ENCODE measurements around the gene THAP7.
"Not testable (repeated sequence)": the region's sequence is repeated elsewhere in the genome, so short reads cannot be mapped to it uniquely, and the experiment has no call there.

THAP7 gene

DNA sequence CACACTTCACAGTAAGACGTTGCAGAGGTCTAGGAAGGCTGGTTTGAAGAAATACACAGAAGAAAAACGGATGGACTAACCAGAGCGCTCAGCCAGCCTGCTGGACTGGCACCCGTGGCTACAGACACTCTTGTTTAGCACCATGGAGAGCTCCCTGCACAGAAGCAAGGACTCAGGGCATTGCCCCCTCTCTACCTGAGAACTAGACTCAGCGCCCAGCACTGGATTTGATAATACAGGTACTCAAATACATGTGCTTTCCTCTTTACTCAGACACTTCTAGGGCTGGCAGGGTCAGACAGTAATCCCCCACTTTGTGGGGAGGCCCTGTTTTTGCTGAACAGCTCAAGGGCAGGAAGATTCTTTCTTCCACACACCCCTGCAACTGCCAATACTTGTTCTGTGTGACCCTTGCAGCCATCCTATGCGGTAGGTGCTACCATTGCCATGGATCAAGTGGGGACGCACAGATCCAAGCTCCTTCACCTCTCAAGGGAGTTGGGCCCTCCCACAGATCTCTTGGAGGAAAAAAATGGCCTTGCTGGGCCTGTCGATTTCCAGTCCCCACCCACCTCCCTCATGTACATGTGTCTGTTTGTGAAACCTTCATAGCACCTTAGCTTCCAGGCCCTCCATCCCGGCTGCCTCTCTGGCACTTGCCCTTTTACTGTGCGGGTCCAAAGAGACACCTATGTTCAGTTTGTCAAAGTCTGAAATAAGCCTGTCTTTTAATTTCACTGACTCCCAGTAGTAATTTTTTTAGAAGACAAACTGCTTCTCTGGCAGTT, 7.9 kb upstream of the THAP7 start:
- Histone ChIP-seq H3K9me3 (ENCODE audit: control insufficient read depth, low read length) (no peaks in the 10 kb centered on the region), H3K4me3 (ENCODE audit: extremely low read depth, insufficient read depth, low read length, poor library complexity, severe bottlenecking) (no peak overlapping the region), H3K4me1 (ENCODE audit: control insufficient read depth, insufficient read depth, low read length, poor library complexity, severe bottlenecking) (peaks cover 5% of the 10 kb centered on the region), H3K27ac (ENCODE audit: low read depth, low read length, severe bottlenecking) (no peak overlapping the region), H3K36me3 (ENCODE audit: control insufficient read depth, insufficient read depth, low read length) (no peaks in the 10 kb centered on the region)
- WGBS, 2 experiments (ENCODE audit: insufficient coverage in 2 of 2) = 71 to 74% methylated on average over 7 to 9 of the region's 10 CpGs

DNA sequence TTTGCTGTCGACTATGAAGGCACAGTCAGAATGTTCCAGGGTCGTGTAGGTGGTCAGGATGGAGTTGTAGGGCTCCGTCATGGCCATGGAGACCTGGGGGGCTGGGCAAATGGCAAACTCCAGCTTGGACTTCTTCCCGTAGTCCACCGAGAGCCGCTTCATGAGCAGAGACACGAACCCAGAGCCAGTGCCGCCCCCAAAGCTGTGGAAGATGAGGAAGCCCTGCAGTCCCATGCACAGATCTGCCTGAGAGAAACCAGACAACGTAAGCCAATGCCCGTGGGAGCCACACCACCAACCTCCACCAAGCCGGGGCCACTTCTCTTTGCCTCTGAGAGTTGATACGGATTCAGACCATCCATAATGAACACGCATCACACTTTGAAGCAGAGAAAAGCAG, 7.3 kb upstream of the THAP7 start:
- not testable (repeated sequence) for H3K36me3 ChIP-seq (ENCODE audit: control insufficient read depth, insufficient read depth, low read length); H3K9me3 ChIP-seq (ENCODE audit: control insufficient read depth, low read length); H3K4me1 ChIP-seq (ENCODE audit: control insufficient read depth, insufficient read depth, low read length, poor library complexity, severe bottlenecking); H3K27ac ChIP-seq (ENCODE audit: low read depth, low read length, severe bottlenecking); H3K4me3 ChIP-seq (ENCODE audit: extremely low read depth, insufficient read depth, low read length, poor library complexity, severe bottlenecking)
- 82 to 92% methylated on average over 10 to 13 of the region's 13 CpGs for WGBS, 2 experiments (ENCODE audit: insufficient coverage in 2 of 2)

DNA sequence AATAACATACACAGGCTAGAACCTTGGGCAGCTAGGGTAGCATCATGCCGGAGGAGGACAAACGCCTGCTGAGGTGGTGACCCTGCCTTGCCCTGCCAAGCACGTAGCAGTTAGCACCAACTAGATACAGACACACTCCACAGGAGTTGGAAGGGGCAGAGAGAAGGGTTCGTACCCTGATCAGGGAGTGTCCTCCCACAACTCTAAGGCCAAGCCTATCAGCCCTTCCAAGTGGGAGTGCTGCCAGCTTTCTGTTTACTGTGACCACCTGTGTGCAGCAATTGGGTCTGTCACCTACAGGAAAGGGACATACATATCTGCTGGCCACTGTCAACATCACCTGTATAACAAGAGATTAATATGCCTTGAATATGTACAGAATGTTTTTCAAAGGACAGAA, 1.9 kb upstream of the THAP7 start:
- Histone ChIP-seq H3K9me3 (ENCODE audit: control insufficient read depth, low read length) (no peaks in the 10 kb centered on the region), H3K27ac (ENCODE audit: low read depth, low read length, severe bottlenecking) (no peak overlapping the region), H3K36me3 (ENCODE audit: control insufficient read depth, insufficient read depth, low read length) (peaks cover 13% of the 10 kb centered on the region), H3K4me3 (ENCODE audit: extremely low read depth, insufficient read depth, low read length, poor library complexity, severe bottlenecking) (no peak overlapping the region), H3K4me1 (ENCODE audit: control insufficient read depth, insufficient read depth, low read length, poor library complexity, severe bottlenecking) (peaks cover 13% of the 10 kb centered on the region)
- WGBS, 2 experiments (ENCODE audit: insufficient coverage in 2 of 2) = 82 to 100% methylated on average over 1 to 2 of the region's 4 CpGs

DNA sequence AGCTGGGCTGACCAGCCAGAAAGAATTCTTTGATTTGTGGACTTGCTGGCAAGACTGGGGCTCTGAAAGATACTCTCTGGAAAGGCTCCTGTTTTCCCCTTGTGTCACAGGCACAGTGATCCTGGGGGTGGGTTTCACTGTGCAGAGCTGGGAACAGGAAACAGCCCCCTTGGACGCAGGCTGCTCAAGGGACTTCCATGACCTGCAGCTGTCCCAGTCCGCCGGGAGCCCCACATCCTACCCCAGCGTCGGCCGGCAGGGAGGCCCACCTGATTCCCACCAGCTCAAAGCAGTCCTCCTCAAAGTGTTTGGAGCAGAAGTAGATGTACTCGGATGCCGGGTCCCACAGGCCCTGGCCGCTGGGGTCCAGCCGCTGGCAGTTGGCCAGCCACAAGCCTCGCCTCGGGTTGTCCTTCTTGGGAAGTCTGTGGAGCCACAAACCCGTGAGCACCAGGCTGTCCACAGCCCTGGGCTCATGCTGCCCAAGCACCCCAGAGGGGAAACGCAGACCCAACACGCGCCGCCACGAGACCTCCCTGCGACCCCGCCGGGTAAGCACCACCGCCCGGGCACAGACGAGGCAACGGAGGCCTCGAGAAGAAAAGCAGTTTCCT, 824 bp downstream of the THAP7 start:
- 12 to 17% methylated on average over 20 to 26 of the region's 26 CpGs for WGBS, 2 experiments (ENCODE audit: insufficient coverage in 2 of 2)
- Histone ChIP-seq H3K36me3 (ENCODE audit: control insufficient read depth, insufficient read depth, low read length) (peaks cover 34% of the 10 kb centered on the region), H3K9me3 (ENCODE audit: control insufficient read depth, low read length) (no peaks in the 10 kb centered on the region), H3K4me3 (ENCODE audit: extremely low read depth, insufficient read depth, low read length, poor library complexity, severe bottlenecking) (peak overlapping the region; percentile 97), H3K4me1 (ENCODE audit: control insufficient read depth, insufficient read depth, low read length, poor library complexity, severe bottlenecking) (peaks cover 13% of the 10 kb centered on the region), H3K27ac (ENCODE audit: low read depth, low read length, severe bottlenecking) (peak overlapping the region; percentile 95)

DNA sequence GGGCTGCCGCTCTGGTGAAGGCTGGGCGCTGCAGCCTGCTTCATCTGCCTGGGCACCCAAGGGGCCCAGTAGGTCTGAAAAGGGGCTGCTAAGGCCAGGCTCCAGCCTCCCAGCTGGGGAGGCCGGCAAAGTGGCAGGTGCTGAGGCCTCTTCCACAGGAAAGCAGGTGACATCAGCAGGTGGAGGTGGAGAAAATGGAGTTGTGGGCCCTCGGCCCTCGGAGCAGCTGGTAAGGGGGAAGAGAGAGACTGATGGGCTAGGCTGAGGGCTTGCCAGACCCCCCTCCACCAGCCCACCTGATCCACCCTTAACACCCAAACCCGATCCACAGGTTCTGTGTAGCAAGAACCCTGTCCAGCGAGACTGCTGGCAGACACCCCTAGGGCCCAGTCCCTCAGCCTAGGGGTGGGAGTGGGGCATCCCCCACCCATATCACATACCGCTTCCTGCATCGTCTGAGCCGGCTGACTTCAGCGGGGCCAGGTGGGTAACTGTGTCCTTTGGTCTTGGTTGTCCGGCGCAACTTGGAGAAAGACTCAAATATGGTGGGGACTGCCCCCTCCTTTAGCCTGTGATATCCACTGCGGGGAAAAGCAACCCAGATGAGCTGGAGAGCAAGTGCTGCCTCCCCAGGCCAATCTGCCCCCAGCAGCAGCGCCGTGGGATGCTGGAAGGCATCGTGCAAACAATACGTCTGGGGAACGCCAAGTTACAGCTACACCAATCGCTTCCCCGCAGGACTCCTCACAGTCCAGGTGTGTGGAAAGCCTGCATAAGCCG, 1.5 kb downstream of the THAP7 start:
- H3K27ac ChIP-seq (ENCODE audit: low read depth, low read length, severe bottlenecking) = no peak overlapping the region
- H3K4me1 ChIP-seq (ENCODE audit: control insufficient read depth, insufficient read depth, low read length, poor library complexity, severe bottlenecking) = peaks cover 13% of the 10 kb centered on the region
- peaks cover 37% of the 10 kb centered on the region for H3K36me3 ChIP-seq (ENCODE audit: control insufficient read depth, insufficient read depth, low read length)
- no peaks in the 10 kb centered on the region for H3K9me3 ChIP-seq (ENCODE audit: control insufficient read depth, low read length)
- peak overlapping the region; percentile 97 for H3K4me3 ChIP-seq (ENCODE audit: extremely low read depth, insufficient read depth, low read length, poor library complexity, severe bottlenecking)
- 82 to 88% methylated on average over 15 to 17 of the region's 22 CpGs for WGBS, 2 experiments (ENCODE audit: insufficient coverage in 2 of 2)

DNA sequence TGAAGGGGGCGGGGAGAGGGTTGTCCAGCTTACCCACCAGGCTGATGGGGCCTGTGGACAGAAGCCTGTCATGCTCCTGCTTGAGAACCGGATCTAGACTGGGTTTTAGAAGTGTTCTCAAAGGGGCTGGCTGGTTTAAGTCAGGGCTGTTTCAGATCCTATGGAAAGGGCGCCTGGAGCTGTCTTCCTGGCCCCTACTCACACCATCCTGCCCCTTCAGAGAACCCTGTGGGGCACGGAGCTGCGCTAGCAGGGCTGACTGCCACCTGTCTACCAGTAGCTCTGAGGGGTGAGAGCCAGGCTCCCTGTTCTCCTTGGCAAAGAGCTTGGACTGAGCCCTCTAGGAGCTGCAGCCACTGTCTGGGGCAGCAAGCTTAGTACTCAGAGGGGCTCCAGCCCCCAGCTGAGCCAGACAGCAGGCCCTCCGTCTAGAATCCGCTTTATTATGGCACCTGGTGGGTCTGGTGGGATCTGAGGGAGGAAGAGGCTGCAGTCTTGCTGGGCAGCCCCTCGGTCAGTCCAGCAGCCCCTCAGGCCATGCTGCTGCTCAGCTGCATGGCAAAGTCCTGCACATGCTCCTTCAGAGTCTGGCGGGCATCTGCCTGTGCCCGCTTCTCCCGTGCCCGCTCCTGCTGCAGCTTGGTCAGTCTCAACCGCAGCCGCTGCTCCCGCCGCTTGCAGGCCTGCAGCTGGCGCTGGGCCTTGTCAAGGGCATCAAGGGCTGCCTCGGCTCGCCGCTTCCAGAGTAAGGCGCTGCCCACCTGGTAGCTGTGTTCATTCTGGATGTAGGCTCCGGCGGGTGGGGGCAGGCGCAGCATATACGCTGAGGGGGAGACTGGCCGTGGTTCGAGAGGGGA, 2.3 kb downstream of the THAP7 start:
- no peak overlapping the region for H3K4me3 ChIP-seq (ENCODE audit: extremely low read depth, insufficient read depth, low read length, poor library complexity, severe bottlenecking)
- peaks cover 13% of the 10 kb centered on the region for H3K4me1 ChIP-seq (ENCODE audit: control insufficient read depth, insufficient read depth, low read length, poor library complexity, severe bottlenecking)

DNA sequence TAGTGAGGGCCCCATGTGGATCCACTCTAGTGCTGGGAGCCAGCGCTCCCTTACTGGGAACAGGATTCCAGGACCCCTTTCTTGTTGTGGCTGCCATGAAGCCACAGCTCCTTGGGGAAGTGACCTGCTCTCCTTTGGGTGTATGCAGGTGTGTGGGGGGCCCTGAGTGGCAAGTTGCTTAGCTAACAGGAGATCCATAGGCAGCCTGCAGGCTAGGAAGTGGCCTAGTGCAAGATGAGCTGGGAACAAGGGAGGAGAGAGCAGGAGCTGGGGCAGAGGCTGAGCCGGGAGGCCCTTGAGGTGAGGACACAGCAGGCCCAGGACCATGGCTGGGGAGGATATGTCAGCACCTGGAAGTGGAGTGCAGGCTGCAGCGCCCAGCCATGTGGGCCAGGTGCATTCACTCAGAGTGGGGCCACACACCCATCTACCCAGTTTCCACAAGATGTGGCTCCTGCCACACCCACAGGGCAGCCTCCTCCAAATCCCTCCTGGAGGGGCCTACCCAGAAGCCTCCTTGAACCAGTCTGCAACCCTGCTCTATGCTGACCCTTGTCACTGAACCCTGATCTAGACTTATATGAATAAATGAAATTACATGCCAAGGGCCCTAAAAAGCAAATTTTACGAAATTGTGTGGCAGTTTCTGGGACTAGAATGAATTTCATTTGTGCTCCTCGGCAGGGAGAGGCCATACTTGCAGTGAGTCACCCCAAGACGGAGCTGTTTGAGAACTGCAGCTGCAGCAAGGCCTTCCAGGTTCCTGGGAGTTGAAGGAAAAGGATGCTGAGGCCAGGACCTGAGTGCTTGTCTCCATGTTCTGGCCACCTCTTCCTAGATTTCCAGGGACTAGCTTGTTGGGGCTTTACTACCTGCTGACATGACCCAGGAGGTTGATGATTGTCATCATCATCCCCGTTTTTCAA, 3.2 kb downstream of the THAP7 start:
- H3K4me3 ChIP-seq (ENCODE audit: extremely low read depth, insufficient read depth, low read length, poor library complexity, severe bottlenecking) = no peak overlapping the region
- 76 to 79% methylated on average over 6 to 7 of the region's 7 CpGs for WGBS, 2 experiments (ENCODE audit: insufficient coverage in 2 of 2)

More for the DNA sequence above, 2.3 kb downstream of the THAP7 start:
- peaks cover 37% of the 10 kb centered on the region for H3K36me3 ChIP-seq (ENCODE audit: control insufficient read depth, insufficient read depth, low read length)
- H3K9me3 ChIP-seq (ENCODE audit: control insufficient read depth, low read length) = no peaks in the 10 kb centered on the region
- no peak overlapping the region for H3K27ac ChIP-seq (ENCODE audit: low read depth, low read length, severe bottlenecking)
- 98% methylated on average over 23 to 24 of the region's 27 CpGs for WGBS, 2 experiments (ENCODE audit: insufficient coverage in 2 of 2)

DNA sequence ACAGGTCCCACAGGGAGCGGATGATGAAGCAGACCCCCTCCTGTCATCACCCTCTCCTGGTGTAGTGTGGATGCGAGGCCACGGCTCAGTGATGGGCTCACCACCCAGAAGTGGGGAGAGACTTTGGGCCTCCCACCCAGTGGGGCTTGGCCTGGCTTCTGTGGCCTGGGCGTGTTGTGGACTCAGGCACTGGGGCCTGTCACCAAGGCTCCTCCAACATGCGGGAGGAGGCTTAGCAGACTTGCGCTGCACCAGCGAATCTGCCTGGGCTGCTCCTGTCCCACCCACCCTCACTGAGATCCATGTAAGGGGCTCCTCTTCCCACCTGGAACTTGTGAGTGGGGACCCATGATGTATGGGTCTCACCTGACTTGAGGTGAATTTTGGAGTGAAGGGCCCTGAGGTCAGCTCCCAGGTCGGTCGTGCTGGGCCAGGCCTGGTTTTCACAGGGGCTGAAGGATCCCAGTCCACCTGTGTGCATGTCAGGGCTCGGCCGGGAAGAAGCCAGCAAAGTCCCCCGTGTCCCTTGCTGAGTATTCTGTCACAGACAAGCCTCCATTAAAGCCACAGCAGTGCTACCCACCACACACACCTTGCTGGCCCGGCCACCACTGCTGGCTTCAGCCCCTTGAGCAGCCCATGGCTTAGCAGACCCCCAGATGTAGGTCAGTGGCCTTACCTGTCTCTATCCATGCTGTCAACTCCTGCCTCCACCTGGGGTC, 4.2 kb downstream of the THAP7 start:
- Histone ChIP-seq H3K9me3 (ENCODE audit: control insufficient read depth, low read length) (no peaks in the 10 kb centered on the region), H3K4me1 (ENCODE audit: control insufficient read depth, insufficient read depth, low read length, poor library complexity, severe bottlenecking) (peaks cover 8% of the 10 kb centered on the region), H3K27ac (ENCODE audit: low read depth, low read length, severe bottlenecking) (no peak overlapping the region), H3K4me3 (ENCODE audit: extremely low read depth, insufficient read depth, low read length, poor library complexity, severe bottlenecking) (no peak overlapping the region), H3K36me3 (ENCODE audit: control insufficient read depth, insufficient read depth, low read length) (peaks cover 45% of the 10 kb centered on the region)
- WGBS, 2 experiments (ENCODE audit: insufficient coverage in 2 of 2) = 93 to 94% methylated on average over 10 to 13 of the region's 13 CpGs

More for the DNA sequence above, 3.2 kb downstream of the THAP7 start:
- peaks cover 41% of the 10 kb centered on the region for H3K36me3 ChIP-seq (ENCODE audit: control insufficient read depth, insufficient read depth, low read length)
- H3K27ac ChIP-seq (ENCODE audit: low read depth, low read length, severe bottlenecking) = no peak overlapping the region
- H3K9me3 ChIP-seq (ENCODE audit: control insufficient read depth, low read length) = no peaks in the 10 kb centered on the region
- peaks cover 13% of the 10 kb centered on the region for H3K4me1 ChIP-seq (ENCODE audit: control insufficient read depth, insufficient read depth, low read length, poor library complexity, severe bottlenecking)

Measured in mesodermal cell (in vitro differentiated cells).